Thyroid gland (tissue), 4 donors: ENCODE results near the gene POMT1.

Source experiments
- CTCF ChIP-seq, 6 experiments: fragments of 200-600 bp in 3 of 6; fragments of 450-650 bp in 3 of 6; sonication (generic) in 3 of 6; IDR thresholded peaks; one replicate each; pipeline ENCODE4 v1.5.1; 2016 to 2019; ENCODE audit warnings: antibody characterized with exemption in 6 of 6, mild to moderate bottlenecking in 2 of 6, inconsistent platforms in 1 of 6, moderate library complexity in 1 of 6
- POLR2A ChIP-seq, 2 donors: fragments of 450-650 bp; IDR thresholded peaks; one replicate each; pipeline ENCODE4 v1.6.1; 2017; ENCODE audit warnings: antibody characterized with exemption in 2 of 2, mild to moderate bottlenecking in 2 of 2, moderate library complexity in 1 of 2

GRCh38 chr9:131459056-131459455 lies 43.7 kb upstream of the POMT1 start:
- TF ChIP-seq CTCF (IDR thresholded peaks at IDR 0.05), result no peak
- TF ChIP-seq POLR2A (IDR thresholded peaks at IDR 0.05), result no peak
